Measurements from ENCODE around the gene ARHGAP15.

The ARHGAP15 gene

GRCh38 chr2:143209570-143210445 is 80.6 kb downstream of the ARHGAP15 start:
- DNase-seq, result no peak
- in situ Hi-C loops (cut with MboI; ENCODE audit: low pct_unique_long_range_greater_than_20kb, low sequenced_read_pairs), result no loop called here

DNA sequence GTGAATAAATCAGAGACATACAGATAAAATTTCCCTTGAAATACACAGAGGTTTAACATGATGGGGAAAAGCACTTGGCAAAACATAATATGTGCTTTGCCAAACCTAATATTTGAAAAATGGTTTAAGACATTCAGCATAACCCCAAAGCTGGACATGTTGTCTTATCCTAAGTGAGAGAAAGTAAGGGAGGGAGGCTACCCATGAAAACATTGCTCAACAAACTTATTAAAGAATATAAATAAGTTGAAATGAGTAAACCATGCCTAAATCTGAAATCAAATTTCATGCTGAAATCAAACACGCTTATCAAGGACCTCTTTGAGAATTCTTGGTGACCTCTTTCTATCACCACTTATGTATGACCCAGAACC is 81.2 kb downstream of the ARHGAP15 start:
- DNase-seq, result no peak
- in situ Hi-C loops (cut with MboI; ENCODE audit: low pct_unique_long_range_greater_than_20kb, low sequenced_read_pairs), result no loop called here

- DNase-seq, result peak; percentile 82
- in situ Hi-C loops (cut with MboI; ENCODE audit: low pct_unique_long_range_greater_than_20kb, low sequenced_read_pairs), result no loop called here
These were observed 88.4 kb downstream of the ARHGAP15 start for GRCh38 chr2:143217512-143218115.

DNA sequence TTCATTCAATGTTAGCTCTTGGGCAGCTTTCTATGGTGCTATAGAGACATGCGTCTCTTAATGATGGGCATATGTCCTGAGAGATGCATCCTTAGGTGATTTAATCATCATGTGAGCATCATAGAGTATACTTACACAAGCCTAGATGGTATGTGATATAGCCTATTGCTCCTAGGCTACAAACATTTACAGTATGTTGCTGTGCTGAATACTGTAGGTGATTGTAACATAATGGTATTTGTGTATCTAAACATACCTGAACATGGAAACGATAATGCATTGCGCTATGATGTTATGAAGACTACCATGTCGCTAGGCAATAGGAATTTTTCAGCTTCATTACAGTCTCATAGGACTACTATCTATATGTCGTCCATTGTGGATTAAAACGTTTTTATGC is 89.4 kb downstream of the ARHGAP15 start:
- in situ Hi-C loops (cut with MboI; ENCODE audit: low pct_unique_long_range_greater_than_20kb, low sequenced_read_pairs), result no loop called here

GRCh38 chr2:143219266-143219665 is 90.0 kb downstream of the ARHGAP15 start:
- DNase-seq, result no peak
- in situ Hi-C loops (cut with MboI; ENCODE audit: low pct_unique_long_range_greater_than_20kb, low sequenced_read_pairs), result no loop called here

More for the DNA sequence above, 89.4 kb downstream of the ARHGAP15 start:
- no peak for DNase-seq

DNA sequence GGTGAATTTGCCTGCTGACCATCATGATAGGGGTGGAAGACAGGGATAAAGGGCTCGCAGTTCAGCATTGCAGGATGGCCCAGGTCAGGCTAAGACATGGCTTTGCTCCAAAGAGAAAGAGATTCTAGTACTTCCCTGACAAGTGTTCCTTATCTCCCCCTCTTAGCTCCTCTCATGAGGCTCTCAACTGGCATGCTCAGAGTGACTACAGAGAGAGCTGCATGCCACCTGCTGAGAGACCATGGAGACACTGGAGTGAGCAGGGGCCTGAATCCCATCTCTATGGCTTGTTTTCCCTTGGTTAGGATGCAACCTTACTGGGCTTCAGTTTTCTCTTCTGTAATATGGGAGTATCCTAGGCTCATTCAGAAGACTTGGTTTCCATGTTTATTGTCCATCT is 94.3 kb downstream of the ARHGAP15 start:
- DNase-seq, result no peak
- in situ Hi-C loops (cut with MboI; ENCODE audit: low pct_unique_long_range_greater_than_20kb, low sequenced_read_pairs), result no loop called here

GRCh38 chr2:143225931-143226330 is 96.7 kb downstream of the ARHGAP15 start:
- no peak for DNase-seq
- in situ Hi-C loops (cut with MboI; ENCODE audit: low pct_unique_long_range_greater_than_20kb, low sequenced_read_pairs), result no loop called here

DNA sequence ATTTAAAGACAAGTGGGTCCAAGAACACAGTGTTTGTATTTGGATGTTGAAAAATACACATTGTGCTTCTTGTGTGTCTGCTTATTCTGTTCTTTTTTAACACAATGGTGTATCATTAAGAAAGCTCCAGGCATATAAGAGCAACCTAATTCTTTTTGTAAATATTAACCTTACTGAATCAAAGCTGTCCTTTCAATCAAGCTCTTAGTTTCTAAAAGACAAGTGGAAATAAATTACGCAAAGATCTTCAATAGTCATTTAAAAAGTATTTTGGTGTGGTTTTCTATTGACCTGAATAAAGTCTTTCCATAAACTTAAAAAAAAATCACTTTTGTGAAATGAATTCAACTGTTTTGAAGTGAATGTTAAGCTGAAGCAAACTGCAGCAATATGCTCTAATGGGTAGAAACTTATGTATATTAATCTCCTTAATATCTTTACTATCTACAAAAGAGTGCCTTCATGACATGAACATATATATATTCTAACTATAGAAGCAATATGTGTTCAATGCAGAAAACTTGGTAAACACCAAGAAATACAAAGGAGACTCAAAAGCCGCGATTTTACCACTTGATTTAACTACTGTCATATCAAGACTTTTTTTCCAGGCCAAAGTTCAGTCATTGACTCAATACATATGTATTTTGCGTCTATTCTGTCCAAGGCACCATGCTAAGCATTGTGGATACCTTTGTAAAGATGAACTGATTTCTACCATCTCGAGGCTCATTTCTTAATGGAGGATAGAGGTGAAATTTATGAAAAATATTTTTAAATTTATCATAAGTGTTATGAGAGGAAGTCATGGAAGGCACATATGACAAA is 97.7 kb downstream of the ARHGAP15 start:
- DNase-seq, result no peak
- in situ Hi-C loops (cut with MboI; ENCODE audit: low pct_unique_long_range_greater_than_20kb, low sequenced_read_pairs), result no loop called here

GRCh38 chr2:143229411-143229810 is 100.2 kb downstream of the ARHGAP15 start:
- in situ Hi-C loops (cut with MboI; ENCODE audit: low pct_unique_long_range_greater_than_20kb, low sequenced_read_pairs), result no loop called here
- DNase-seq, result no peak

- in situ Hi-C loops (cut with MboI; ENCODE audit: low pct_unique_long_range_greater_than_20kb, low sequenced_read_pairs), result no loop called here
- no peak for DNase-seq
These were observed 100.7 kb downstream of the ARHGAP15 start for GRCh38 chr2:143229952-143230351.

- in situ Hi-C loops (cut with MboI; ENCODE audit: low pct_unique_long_range_greater_than_20kb, low sequenced_read_pairs), result no loop called here
- no peak for DNase-seq
These were observed 101.5 kb downstream of the ARHGAP15 start for GRCh38 chr2:143230506-143231253.

DNA sequence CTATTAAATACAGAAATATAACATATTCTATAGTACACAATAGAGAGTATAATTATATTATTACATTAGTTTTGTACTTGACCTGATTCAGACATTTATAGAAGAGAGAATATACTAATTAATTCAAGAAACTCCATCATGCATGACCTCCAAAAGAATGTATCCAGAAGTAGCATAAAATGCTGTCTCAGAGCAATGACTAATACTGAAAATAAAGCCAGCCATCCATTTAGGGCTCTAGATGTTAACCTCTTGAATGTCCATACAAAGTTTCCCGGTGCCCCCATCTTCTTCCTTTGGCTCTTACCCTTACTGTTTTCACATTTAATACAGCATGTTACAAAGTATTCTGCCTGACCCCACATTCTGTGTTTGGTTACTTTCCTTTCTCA is 102.0 kb downstream of the ARHGAP15 start:
- in situ Hi-C loops (cut with MboI; ENCODE audit: low pct_unique_long_range_greater_than_20kb, low sequenced_read_pairs), result no loop called here
- DNase-seq, result no peak

GRCh38 chr2:143237146-143237777 is 108.0 kb downstream of the ARHGAP15 start:
- in situ Hi-C loops (cut with MboI; ENCODE audit: low pct_unique_long_range_greater_than_20kb, low sequenced_read_pairs), result no loop called here
- DNase-seq, result no peak

GRCh38 chr2:143241403-143242088 is 112.3 kb downstream of the ARHGAP15 start:
- DNase-seq, result no peak
- in situ Hi-C loops (cut with MboI; ENCODE audit: low pct_unique_long_range_greater_than_20kb, low sequenced_read_pairs), result no loop called here

GRCh38 chr2:143246246-143246645 is 117.0 kb downstream of the ARHGAP15 start:
- no peak for DNase-seq
- in situ Hi-C loops (cut with MboI; ENCODE audit: low pct_unique_long_range_greater_than_20kb, low sequenced_read_pairs), result no loop called here

GRCh38 chr2:143246815-143247744 is 117.9 kb downstream of the ARHGAP15 start:
- DNase-seq, result no peak

GRCh38 chr2:143248631-143249030 is 119.4 kb downstream of the ARHGAP15 start:
- no peak for DNase-seq
- in situ Hi-C loops (cut with MboI; ENCODE audit: low pct_unique_long_range_greater_than_20kb, low sequenced_read_pairs), result no loop called here

More at GRCh38 chr2:143246815-143247744, 117.9 kb downstream of the ARHGAP15 start:
- in situ Hi-C loops (cut with MboI; ENCODE audit: low pct_unique_long_range_greater_than_20kb, low sequenced_read_pairs), result no loop called here

Data from KBM-7 (cell line).